Stimulated activated CD4-positive, alpha-beta T cell treated with anti-CD3 and anti-CD28 coated beads, Interleukin-2, amount 100 ng/mL, for 48 hours (primary cell): Measurements from ENCODE around the gene DDX4.
"Not testable (repeated sequence)": the region's sequence is repeated elsewhere in the genome, so short reads cannot be mapped to it uniquely, and the experiment has no call there.

ENCODE experiments used
- DNase-seq, 2 donors: peaks; one replicate each; pipeline ENCODE4 v3.0.0-alpha.2; 2020

The DDX4 gene

DNA sequence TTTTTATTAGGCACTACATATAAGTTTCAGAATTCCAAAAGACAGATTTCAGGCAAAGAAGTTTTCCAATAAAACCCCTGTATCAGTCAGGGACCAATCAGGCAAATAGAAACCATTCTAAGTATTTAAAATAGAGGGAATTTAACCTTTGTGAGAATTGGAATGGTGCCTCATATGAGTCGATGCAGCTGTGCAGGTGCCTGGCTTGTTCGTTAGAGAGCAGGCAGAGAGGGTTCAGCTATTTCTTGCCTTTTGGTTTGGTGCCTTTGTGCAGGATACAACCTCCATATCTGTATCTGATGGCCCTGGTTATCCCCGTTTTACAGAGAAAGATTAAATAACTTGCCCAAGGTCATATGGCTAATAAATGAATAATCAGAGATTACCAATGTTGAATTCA, 6.0 kb upstream of the DDX4 start:
- DNase-seq: no peak

DNA sequence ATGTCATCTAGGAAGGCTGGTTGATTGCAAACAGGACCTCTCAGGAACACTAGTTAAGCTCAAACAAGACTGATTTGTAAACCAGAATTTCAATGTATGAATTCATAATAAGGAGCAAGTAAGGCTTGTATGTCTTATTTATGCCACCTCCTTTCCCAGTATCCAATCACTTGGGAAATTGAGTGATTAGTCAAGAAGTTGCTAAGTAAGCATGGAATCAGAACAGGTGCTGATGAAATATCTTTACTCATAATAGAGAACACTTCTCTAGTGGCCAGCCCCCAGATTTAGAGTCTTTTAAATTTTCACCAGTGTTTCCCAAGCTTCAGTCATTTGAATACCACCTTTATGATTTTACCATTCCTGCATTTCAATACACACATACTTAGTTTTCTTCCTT, 5.3 kb upstream of the DDX4 start:
- DNase-seq: no peak

DNA sequence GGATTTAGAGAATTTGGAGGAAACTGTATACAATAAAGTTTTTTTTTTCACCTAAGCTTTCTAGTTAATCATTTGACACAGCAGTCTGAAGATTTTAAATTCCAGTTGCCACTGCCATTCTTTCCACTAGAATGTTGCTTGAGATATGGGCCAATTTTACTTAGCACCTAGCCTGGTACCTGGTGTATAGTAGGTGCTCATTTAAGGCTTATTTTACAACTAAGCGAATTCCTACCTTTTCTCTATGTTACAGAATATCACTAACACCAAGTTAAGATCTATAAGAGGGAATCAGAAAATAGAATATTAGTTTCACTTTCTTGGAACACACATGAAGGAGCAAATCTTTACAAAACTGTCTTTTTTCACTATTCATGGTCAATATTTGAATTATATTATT, 3.2 kb upstream of the DDX4 start:
- no peak for DNase-seq

DNA sequence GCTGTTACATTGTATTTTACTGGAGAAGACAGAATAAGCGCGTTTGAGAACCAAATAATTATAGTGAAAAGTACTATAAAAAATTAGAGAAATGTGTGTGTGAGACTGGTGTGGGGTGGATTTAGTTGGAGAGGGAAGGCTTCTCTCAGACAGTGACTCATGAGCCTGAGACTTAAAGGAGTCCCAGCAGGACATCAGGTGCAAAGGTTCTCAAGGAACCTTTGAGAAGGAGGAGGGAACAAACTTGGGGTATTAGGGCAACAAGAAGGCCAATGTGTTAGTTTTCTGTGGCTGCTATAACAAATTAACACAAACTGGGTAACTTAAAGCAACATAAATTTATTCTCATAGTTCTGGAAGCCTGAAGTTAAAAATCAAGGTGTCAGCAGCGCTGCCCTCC, 4.9 kb downstream of the DDX4 start:
- DNase-seq: no peak

DNA sequence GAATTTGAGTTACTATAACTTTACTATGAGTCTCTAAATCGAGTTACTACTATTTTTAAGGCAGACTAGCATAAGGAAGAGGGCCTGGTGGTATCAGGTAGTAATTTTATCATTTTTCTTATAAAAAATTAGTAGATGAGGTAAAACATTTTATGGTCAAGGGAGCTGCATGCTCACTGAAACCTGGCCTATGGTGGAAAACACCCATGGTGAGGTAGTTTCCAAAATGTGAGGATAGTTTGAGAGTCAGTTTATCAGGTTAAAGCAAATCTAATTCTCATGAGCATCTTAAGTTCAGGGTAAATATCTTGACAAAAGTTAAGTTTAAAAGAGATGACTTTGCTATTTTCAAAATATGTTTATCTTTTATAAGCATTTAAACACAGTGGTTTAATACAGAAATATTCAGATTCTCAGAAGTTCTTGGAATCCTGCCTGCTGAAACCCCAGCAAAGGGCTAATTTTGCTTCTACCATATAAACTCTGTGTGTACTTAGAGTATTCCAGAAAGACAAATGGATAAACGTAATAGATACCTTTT, 10.0 kb downstream of the DDX4 start:
- no peak for DNase-seq

DNA sequence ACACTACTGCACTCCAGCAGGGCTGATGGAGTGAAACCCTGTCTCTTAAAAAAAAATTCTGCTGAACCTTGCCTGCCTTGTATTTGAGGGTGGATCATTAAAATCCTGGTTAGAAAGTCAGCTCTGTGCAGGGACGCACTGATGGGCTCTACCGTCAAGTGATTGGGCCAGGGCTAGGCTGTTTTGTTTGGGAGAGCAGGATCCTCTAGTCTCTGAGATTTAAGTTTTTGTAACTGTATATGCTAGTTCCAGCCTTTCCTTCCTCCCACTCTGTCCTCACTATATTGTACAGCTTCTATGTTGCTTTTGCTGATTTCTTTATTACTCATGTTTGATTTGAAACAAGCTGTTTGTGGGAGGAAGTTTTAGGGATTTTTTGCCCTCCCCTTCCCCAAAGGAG, 11.5 kb downstream of the DDX4 start:
- no peak for DNase-seq

DNA sequence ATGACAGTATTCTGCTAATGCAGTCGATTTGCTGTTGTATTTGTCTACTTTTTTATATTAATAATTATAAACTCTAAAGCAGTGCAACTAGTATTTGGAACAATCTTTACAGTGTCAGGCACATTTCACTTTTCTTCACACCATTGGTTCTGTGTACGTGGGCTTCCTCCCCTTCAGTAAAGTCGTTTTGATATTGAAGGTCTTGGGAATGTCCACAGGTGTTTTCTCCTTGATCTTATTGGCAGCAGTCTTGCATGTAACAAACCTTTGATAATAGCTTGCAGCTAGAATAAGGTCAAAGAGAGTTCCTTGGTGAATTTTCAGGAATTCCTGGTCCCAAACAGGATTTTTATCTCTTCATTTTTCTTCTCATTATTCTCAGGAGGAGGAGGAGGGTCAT, 12.2 kb downstream of the DDX4 start:
- DNase-seq: no peak

DNA sequence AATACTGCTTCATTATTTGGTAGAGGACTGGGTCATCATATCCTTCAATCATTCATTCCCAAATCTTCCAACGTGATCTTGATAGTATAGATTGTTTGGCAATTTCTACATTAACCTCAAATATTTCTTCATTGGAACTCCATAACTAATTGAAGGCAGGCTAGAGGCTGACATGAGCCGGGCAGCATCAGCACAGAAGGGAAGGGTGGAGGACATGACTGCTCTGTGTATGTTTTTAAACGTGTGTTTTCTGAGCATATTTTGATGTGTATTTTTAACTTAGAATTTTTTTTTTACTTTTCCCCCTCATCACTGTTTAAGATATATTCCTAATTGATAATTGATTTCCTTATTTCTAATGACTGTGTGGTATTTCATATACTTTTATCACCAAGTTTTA, 12.6 kb downstream of the DDX4 start:
- no peak for DNase-seq

DNA sequence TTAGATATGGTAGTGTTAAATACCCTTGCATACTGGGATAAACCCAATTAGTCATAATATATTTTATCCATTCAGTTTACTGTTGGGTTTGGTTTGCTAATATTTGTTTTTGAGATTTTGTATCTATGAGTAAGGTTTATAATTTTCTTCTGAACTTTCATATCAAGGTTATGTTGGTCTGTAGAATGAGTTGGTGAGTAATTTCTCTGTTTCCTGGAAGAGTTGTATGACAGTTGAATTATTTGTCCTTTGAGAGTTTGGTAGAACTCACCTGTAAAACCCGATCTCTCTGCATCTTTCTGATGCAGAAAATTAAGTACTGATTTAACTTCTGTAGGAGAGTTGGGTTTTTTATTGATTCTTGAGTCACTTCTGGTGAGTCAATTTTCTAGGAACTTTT, 20.4 kb downstream of the DDX4 start:
- DNase-seq: no peak

DNA sequence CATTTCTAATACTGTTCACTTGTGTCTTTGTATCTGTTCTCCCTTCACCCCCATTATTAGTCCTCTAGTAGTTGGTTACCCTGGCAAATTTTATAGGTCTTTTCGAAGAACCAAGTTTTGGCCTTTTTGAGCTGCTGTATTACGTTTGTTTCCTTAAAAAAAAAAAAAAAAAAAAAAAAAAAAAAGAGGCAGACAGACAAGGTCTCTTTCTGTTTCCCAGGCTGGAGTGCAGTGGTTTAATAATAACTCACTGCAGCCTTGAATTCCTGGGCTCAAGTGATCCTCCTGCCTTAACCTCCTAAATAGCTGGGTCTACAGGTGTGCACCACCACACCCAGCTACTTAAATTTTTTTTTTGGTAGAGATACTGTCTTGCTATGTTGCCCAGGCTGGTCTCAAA, 20.9 kb downstream of the DDX4 start:
- DNase-seq: no peak

DNA sequence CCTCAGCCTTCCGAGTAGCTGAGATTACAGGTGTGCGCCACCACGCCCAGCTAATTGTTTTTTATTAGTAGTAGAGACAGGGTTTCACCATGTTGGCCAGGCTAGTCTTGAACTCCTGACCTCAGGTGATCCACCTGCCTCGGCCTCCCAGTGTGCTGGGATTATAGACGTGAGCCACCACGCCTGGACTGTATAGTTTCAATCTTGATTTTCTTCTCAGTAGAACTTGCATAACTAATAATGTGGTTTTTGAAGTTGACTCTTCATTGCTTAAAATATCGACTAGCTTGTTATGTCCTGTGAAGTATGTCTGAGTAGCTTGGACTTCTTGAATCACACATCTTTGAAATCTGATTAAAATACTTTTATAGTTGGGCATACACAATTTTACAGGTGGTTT, 23.9 kb downstream of the DDX4 start:
- not testable (repeated sequence) for DNase-seq

DNA sequence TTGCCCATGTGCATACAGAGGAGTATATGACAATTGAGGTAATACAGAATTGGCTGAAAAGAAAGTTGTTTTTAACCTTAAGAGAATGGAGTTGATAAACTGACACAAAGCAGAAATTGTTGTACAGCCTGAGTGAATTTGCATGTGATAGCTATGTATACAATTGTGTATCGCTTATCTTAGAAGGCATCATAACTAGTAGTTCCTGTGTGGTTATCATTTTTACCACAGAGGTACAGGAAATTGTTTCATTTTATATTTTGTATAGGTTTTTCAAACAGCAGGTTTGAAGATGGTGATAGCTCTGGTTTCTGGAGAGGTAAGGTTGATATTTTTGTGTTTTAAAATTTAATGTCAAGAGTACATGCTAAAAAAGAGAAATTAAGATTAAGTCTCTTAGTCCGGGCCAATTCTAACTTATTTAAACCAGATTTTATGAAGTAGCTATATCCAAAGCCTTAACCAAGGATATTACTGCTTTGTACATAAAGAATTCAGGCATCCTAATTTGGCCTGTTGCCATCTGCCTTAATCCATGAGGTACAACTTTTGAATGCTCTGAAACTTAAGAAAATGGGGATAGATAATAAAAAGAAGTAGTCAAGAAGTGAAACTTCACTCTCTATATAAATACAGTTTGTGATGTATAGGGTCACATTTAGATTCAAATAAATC, 26.0 kb downstream of the DDX4 start:
- DNase-seq: no peak

DNA sequence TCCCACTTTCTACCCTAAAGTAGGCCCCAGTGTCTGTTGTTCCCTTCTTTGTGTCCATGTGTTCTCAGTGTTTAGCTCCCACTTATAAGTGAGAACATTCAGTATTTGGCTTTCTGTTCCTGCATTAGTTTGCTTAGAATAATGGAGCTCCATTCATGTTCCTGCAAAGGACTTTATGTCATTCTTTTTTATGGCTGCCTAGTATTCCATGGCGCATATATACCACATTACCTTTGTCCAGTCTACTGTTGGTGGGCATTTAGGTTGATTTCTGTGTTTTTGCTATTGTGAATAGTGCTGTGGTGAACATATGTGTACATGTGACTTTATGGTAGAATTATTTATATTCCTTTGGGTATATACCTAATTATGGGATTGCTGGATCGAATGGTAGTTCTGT, 30.4 kb downstream of the DDX4 start:
- no peak for DNase-seq

DNA sequence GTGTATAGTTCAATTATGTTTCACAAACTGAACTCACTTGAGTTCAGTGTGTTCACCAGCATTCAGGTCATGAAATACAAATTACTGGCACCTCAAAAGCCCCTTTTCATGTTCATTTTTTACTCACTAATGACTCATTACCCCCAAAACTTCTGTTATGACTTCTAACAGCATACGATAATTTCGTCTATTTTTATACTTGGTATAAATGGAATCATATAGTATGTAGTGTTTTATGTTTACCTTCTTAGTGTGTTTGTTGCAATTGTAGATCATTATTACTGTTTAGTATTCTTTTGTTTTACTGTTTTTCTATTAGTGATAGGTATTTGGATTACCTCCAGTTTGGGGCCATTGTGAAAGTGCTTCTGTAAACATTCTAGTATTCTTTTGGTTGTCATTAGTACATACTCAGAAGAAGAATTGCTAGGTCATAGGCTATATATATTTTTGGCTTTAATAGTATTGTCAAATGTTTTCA, 33.4 kb downstream of the DDX4 start:
- no peak for DNase-seq

DNA sequence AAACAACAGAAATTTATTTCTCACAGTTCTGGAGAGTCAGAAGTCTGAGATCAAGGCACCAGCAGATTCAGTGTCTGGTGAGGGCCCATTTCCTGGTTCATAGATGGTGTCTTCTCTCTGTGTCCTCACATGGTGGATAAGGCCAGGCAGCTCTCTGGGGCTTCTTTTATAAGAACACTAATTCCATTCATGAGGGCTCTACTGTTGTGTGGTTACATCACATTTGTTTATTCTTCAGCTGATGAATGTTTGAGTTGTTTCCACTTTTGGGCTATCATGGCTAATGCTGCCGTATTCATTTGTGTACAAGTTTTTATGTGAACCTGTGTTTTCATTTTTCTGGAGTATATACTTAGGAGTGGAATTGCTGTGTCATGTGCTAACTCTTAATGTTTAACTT, 35.2 kb downstream of the DDX4 start:
- no peak for DNase-seq

DNA sequence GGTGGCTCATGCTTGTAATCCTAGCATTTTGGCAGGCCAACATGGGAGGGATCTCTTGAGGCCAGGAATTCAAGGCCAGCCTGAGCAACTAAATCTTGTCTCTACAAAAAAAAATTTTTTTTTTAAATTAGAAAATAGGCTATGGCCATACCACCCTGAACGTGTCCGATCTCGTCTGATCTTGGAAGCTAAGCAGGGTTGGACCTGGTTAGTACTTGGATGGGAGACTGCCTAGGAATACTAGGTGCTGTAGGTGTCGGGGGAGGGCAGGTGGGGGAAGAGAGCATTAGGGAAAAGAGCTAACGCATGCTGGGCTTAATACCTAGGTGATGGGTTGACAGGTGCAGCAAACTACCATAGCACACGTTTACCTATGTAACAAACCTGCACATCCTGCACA, 39.5 kb downstream of the DDX4 start:
- DNase-seq: no peak

DNA sequence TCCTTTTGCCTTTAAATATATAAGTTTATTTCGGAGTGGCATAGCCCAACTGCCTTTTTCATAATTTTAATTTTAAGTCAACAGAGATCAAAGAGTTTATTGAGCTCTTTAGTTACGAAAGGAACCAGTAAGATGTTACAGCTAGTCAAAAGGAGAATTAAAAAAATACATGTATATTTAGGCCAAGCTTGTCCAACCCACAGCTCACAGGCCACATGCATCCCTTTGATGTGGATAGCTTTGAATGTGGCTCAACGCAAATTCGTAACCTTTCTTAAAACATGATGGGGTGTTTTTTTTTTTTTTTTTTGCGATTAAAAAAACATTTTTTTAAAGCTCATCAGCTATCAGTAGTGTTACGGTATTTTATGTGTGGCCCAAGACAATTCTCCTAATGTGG, 63.1 kb downstream of the DDX4 start:
- no peak for DNase-seq

DNA sequence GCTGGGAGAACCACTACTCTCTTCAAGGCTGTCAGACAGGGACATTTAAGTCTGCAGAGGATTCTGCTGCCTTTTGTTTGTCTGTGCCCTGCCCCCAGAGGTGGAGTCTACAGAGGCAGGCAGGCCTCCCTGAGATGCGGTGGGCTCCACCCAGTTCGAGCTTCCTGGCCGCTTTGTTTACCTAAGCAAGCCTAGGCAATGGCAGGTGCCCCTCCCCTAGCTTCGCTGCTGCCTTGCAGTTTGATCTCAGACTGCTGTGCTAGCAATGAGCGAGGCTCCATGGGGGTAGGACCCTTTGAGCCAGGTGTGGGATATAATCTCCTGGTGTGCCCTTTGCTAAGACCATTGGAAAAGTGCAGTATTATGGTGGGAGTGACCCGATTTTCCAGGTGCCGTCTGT, 71.0 kb downstream of the DDX4 start:
- not testable (repeated sequence) for DNase-seq

DNA sequence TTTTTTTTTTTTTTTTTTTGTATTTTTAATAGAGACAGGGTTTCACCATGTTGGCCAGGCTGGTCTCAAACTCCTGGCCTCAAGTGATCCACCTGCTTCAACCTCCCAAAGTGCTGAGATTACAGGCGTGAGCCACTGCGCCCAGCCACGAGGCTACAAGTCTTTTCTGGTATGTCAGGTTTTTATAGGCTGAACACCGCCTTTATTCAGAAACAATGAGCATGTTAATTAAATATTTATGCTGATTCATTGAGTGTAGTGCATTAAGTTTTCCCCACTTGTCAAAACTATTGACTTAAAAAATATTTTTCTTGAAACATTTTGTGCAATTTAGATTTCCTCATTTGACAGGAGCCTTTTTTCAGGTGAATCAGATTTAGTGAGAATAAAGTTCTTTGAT, 78.1 kb downstream of the DDX4 start:
- DNase-seq: not testable (repeated sequence)

DNA sequence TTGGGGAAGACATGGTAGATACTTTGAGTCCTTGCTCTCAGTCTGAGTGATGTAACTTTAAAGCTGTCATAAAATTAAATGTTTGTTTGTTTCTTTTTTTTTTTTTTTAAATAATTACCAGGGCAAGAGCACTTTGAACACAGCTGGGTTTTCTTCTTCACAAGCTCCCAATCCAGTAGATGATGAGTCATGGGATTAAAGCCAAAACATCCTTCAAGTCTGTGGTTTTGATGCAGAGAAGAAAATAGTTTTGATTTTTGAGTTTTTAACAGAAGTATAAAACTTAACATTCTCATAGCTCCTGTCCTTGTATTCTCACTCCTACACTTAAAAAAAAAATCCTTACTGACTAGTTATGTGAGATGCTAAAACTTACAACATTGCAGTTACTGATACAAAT, 78.5 kb downstream of the DDX4 start:
- no peak for DNase-seq

DNA sequence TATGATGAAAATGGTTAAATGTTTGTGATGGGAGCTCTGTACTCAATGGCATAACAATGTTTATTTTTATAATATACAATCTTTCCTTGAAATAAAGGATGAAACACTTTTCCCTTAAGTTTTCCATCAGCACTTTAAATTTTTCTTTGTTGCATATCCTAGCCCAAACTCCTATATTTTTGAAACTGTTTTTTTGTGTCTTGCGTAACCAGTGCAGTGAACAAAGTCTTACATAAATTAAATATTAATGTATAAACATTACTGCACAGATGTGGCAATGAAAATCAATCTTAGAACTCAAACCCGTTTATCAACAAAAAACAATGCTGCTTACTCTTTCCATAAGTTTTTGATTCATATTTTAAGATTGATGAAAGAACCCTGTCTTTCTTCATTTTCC, 79.2 kb downstream of the DDX4 start:
- no peak for DNase-seq

DNA sequence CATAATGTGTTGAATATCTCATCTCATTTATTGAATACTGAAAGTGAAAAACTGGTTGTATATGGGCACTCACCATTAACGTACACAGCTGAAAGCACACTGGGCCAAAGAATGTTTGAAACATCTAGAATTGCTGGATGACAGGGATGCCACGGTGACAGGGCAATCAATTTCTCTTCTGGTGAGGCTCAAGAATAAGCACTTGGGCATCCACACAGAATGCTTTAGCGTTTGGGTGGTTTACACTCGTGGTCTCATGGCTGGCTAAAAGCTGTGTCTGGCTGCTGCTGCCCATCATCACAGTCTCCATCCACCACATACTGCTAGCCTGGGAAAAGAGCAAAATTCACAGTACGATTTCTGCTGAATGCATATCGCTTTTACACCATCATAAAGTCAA, 82.6 kb downstream of the DDX4 start:
- DNase-seq: no peak

DNA sequence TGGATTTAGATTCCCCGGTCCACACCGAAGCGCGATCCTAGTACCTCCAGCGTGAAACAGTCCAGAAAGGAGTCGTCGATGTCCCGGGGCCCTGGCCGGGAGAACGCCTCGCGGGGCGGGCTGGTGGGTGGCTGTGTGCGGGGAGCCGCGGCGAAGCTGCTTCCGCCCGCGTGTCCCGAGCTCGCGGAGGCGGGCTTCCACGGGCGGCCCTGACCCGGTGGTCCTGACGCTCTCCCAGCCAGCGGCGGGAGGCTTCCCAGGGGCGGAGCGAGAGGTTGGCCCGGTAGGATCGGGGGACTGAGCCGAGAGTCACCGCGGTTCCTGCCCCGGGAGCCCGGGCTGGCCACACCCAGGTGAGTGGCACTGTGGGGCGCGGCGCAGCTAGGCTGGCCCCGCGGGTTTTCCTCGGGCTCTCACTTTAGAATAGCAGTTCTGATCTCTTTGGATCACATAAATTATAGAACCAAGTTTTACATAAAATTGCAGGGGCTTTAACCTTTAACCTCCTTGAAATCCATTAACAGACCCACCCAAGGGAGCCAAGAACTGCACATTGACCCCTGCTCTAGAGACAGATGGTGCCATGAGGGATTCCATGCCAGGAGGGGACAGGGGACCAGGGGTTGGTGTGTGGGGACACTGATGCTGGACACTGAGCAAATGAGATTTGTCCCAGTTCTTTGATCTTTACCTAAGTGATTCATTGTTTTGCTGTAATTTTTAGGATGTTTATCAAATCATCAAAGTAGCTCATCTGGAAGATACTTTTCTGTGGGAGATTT, 84.1 kb downstream of the DDX4 start:
- no peak for DNase-seq

DNA sequence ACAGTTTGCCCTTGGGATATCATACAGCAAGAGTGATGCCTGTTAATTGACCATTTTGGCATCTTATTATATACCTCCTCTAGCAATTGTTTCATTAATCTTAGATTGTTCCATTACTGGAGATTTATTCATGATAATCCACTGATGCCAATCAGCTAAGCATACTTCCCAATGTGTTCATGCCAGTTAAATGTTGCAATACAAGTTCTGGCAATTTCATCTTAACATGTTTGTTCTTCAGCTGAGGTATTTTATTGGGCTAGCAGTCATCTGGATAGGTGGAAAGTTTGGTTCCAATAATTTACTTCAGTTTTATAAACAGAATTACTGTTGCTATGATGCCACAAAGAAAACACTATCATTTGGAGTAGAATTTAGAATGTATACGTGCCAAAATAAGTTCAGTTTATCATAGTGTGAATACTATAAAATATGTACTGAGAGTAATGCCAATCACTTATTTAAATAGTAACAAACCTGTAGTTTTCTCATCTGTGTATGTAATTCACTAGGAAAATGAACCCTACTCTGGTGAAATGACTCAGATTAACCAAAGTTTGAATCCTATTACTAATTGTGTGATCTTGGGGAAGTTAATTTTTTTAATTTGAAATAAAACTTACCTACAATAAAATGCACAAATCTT, 85.4 kb downstream of the DDX4 start:
- DNase-seq: no peak
